HG03066 (cell line): ENCODE data around the gene WWC2.

Experiments
- ATAC-seq: cut with Tn5 transposase; IDR thresholded peaks from one replicate; pipeline ENCODE4 v1.9.1; 2021; ENCODE audit warnings: low read depth; ENCODE audit not compliant: unreplicated experiment

Gene WWC2

DNA sequence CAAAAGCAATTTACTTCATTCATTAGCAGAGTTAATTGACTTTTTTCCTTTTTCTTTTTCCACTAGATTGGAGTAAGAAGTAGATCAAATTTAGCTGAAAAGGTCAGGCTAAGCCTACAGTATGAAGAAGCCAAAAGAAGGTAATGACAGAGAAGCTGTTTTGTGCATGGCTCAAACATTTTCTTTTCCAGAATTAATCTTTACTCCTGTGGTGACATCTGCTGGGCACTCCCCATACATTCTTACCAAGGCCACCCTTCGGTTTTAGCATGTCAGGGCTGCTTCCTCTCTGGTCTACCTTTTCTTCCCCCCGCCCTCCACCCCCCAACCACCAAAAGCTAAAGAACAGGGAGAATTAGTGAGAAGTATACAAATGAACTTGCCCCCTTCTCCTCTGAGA, 150.8 kb downstream of the WWC2 start:
- ATAC-seq = no peak

DNA sequence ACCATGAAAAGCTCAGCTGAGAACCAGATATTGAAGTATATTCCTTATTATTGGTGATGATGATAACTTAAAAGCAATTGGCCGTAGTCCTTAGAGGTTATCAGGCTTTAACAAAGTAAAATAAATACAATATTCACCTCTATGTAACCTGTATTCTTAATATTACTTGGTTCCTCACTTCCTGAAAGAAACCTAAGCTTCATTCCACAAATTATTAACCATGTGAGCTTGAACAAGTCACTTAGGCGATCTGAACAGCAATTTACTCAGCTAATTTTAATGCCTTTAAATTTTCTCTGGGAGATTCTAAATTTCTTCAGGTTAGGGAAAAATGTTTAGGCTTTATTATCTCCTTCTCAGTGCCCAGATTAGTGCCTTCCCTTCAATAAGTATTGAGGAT, 151.8 kb downstream of the WWC2 start:
- ATAC-seq = no peak

DNA sequence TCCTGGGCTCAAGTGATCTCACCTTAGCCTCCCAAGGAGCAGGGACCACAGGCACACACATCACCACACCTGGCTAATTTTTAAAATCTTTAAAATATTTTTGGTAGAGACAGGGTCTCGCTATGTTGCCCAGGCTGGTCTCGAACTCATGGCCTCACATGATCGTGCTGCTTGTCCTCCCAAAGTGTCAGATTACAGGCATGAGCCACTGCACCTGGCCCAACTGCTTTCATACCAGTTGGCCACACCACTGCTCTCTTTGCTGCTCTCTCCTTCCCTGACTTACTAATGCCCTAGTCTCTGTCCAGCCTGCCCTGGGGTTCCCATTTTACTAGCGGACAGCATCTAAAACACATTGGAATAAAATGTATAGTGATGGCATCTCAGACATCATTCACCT, 153.9 kb downstream of the WWC2 start:
- ATAC-seq = no peak

DNA sequence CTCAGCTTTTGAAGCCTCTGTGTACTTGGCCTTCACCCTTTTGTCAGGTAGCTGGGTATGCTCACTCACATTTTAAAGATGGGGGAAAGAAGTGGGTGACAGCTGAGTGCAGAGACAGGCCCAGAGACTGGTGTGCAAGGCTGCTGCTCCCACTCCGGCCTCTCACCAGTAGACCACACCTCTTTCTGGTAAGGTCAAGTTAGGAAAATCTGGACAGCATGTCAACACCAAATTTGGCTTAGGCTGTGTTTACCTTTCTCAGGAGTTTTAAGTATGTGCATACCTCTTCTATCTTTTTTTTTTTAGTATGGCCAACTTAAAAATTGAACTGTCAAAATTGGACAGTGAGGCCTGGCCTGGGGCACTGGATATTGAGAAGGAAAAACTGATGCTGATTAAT, 154.4 kb downstream of the WWC2 start:
- no peak for ATAC-seq

DNA sequence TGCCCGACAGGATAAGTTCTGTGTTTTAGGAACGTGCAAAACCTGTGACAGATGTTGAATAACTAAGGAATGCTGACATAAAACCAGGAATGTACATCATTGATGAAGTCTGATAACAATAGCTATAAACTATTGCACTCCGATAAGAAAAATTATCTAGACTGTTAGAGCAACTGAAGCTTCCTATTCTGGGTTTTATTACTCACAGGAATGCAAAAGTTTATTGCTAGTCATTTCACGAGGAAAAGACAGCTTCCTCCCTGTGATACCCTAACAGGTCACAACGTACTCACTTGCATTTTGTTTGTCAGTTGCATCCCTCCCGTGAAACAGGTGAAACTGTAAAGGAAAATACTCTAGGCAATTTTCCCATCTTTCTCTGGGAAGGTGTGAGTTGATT, 155.1 kb downstream of the WWC2 start:
- ATAC-seq = no peak

DNA sequence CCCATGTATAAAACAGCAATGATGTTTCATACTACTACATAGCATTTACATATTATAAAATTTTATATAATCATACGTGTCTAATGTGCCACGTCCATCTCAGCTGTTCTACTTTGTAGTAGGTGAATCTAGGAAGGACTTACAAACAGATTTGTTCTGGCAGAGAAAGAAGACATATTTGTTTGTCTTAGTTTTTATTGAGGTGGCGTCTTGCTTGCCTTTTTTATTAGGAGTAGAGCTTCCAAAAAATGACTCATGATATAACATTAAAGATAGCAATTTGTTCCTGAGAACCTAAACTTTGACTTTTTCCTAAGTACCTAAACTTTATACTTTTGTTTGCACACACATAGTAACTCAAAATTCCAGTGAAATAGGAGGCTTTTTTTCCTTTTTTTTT, 156.4 kb downstream of the WWC2 start:
- no peak for ATAC-seq

DNA sequence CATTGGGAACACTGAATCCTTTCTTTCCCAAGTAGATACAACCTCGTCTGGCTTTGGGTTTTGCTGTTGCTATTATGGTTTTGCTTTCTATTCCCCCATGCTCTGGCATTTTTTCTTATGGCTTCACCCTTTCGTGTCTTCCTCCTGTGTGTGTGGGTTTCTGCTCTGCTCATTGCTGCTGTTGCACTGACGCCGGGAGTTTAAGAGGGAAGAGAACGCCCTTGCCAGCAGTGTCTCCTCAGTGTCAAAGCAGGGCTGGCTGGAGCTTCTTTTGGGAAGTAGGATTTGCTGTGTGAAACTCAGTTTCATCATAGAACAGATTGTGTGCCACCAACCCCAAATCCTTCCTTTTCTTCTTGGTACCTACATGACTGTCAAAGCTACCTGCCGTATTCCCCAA, 157.3 kb downstream of the WWC2 start:
- ATAC-seq = no peak

DNA sequence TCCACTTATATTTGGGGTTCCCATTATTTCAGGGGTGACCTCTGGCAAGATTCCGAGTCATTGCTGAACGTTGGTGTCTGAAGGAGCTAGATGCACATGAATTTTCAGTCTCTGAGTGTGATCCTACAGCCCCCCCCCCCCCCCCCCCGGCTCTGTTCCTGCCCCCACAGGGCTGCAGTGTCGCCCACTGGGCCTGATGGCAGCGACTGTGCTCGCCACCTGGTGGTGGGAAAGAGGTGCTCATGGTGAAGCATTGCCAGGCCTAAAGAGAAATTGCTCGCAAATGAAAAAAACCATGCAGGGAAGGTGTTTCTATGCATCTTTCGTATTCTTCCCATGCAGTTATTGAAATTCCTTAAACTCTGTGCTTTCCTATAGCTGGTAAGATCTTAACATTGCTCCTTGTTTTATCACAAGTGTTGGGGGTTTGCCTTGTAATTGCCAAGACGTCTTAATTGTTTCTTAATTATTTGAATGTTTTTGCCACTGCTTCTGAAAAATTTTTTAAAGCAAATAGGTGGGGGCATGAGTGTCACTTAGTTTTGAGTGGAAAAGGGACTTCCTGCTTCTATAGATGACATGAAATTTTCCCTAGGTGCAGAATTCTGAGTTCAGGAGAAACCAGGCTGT, 157.8 kb downstream of the WWC2 start:
- no peak for ATAC-seq

DNA sequence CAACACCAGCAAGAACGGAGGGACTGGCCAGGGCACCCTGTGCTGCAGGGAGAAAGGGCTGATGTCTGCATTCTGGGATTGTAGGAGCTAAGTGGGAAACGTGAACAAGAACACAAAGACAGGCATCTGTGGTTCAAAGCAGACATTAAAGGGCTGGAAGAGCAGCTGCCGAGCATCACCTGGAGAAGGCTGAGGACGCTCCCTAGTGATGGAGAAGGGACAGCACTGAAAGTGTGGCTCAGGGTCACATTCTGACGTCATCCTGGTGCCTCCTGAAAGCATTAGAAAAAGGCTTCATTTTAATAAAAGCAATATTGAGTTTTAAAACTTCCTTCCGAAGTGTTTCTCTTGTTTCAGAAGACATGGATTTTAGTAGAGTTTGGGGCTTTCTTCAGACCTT, 158.8 kb downstream of the WWC2 start:
- no peak for ATAC-seq

DNA sequence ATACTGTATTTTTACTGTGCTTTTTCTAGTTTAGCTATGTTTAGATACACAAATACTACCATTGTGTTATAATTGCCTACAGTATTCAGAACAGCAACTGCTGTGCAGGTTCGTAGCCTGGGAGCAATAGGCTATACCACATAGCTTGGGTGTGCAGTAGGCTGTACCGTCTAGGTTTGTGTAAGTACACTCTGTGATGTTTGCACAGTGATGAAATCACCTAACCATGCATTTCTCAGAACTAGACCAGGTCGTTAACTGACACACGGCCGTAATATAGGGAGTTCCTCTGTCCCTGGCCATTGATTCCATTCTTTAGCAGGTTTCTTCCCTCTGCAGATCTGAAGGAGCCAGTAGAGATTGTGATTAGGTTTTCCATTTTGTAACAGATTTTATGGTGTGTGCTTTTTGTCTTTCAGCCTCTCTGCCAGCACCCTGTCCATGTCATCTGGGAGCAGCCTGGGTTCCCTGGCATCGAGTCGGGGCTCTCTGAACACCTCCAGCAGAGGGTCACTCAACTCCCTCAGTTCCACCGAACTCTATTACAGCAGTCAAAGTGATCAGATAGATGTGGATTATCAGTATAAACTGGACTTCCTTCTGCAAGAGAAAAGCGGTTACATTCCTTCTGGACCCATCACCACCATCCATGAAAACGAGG, 161.6 kb downstream of the WWC2 start:
- ATAC-seq = no peak

DNA sequence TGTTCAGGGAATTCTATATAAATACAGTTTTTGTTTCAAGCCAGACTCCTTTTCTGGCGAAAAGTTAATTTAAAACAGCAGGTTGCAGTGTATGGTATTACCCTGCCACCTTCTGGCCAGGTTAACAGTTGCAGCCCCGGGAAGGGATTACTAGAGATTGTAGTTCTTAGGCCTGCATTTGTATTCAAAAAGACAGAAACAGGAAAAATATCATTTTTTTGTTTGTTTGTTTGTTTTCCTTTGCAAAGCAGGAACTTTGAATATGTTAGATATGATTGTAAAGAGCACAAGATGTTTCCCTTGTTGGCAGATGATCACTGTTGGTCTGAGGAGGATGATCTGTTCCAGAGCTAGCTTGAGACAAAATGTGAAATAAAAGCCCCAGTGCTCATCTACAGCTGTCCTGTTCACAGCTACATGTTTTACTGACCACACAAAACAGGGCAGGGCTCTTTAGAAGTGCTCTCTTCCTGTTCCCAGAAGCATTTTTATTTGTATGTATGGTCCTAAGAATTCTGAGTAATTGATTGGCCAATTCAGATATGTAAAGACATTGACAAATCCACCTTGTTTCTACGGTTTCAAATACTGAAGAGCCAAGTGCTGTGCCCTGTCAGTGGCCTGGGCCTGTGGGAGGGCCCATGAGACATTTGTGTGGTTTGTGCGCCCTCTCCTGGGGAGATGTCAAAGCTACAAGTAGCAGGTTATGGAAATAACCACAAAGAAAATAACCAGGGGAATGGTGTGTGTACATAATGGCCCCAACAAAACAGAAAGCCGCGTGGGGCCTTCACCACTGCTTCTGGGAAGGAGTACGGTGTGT, 163.1 kb downstream of the WWC2 start:
- peak; percentile 93 for ATAC-seq

DNA sequence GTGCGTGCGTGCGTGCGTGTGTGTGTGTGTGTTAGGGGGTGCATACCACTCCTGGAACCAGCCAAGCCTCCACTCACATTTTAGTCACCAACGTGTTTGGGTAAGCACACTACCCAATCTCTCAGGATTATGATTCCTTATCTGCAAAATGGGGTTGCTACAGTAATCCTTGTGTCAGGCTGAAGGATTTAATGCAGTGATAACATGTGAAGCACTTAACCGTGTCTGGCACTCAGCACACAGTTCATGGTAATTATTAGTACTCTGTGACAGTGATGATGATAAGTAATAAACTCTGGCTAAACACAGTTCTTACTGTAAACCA, 163.7 kb downstream of the WWC2 start:
- no peak for ATAC-seq

DNA sequence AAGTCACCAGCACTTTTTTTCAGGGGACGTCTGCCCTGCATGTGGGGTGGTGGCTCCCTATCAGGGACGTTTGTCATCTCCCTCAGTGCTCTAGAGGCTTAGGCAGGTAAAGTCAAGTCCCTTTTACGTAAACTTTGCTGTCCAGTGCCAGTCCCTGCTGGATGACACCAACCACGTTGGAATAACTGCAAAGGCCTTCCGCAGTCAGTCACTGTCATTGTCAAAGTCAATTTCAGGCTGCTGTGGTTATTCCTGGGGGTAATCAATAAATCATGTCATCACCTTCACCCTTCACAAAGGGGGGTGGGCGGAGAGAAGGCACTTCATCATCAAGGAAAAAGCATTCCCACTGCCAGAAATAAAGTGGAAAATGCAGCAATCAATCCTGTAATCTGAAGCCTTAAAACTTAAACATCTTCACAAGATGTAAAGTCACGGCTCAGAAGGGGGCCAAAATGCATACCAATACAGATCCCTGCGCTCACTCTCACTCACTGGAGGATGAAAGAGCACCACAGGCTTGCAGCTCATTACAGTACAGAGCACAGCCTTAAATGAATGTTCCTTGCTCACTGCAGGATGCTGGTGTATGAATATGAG, 164.8 kb downstream of the WWC2 start:
- ATAC-seq = no peak

DNA sequence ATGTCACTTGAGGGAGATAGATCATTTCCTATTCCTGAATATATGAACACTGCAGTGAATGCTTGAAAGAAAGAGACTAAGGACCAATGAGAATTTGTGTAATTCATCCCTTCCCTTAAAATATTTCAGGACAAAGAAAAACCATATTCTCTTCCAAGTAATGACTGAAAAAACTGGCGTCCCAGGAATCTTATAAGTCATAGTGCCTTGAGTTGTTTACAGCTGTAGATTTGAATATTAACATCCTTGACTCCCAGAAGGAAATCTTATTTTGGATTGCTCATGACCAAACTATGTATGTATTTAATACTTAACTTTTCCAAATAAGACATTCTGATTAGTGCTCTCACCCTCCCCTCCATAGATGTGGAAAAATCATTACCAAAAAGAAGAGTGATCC, 165.6 kb downstream of the WWC2 start:
- no peak for ATAC-seq

DNA sequence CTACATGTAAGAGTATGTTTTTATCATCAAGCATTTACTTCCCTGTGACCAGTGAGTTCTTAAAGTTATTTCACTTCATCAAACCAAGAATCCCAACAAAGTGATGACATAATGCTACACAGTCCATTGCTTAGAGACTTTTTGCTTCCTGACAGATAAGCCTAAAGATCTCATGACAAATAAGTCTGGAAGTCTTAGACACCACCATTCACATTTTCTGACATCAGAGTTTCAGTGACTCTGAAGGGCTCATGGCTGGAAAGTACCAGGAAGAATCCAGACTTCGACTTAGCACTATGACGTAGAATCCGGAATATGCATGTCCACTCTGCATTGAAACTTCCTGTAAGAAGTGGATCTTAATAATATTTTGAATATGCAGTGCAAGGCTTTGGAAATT, 167.3 kb downstream of the WWC2 start:
- no peak for ATAC-seq

DNA sequence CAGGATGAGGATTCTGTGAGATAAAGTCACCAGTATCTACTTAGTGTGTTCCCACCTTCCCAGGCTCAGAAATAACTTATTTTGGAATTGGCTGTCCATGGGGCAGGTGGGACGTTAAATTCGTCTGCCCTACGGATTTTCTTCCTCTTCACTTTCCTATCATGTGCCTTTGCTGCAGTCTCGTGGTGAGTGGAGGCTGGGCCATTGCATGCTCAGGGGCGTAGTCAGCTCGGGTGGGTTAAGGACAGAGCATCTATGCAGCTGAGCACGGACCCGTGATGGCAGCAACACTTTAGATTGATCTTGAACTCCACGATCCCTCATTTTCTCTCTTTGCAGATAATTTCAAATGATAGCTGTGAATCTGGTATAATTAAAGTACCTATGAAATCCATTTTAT, 169.5 kb downstream of the WWC2 start:
- ATAC-seq = no peak

DNA sequence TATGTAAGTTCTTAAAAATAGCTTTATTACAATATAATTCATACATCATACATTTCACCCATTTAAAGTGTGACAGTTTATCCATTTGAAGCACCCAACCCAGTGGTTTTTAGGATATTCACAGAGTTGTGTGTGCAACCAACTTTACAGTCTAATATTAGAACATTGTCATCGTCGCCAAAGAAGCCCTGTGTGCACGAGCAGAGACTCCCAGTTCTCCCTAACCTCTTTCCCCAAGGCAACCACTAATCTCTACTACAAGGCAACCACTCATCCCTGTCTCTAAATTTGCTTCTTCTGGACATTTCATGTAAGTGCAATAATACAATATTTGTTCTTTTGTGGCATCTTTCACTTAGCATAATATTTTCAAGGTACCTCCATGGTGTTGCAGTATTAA, 173.3 kb downstream of the WWC2 start:
- no peak for ATAC-seq

DNA sequence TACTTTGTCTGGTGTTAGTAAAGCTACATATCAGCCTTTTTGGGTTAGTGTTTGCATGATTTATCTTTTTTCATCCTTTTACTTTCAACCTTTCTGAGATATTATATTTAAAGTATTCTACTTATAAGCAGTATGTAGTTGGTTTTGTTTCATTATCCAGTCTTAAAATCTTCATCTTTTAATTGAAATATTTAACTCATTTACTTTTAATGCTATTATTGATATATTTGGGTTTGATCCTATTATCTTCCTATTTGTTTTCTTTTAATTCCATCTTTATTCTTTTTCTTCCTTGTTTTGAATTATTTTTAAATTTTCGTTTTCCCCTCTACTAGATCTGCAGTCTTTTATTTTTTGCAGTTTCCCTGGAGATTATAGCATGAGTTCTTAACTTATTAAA, 177.0 kb downstream of the WWC2 start:
- ATAC-seq = no peak

DNA sequence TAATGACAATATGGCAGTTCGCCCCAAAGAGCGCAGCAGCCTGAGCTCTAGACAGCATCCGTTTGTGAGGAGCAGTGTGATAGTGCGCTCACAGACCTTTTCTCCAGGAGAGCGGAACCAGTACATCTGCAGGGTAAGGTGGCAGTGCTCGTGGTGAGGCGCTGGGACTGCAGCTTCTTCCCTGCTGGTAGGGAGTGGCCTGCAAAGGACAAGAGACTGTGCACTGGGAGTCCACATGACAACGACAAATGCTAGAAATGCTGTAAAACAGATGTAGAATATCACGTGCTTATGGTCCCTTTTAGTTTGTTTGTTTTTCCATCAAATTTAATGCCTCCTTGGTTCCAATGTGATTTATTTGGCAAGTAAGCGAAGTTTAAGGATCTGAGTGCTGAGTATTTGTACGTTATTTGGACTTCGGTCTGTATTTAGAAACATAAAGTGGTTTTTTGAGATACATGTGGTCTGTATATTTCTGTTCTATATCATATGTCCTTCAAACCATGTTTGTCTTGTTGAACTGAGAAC, 185.3 kb downstream of the WWC2 start:
- ATAC-seq = no peak

DNA sequence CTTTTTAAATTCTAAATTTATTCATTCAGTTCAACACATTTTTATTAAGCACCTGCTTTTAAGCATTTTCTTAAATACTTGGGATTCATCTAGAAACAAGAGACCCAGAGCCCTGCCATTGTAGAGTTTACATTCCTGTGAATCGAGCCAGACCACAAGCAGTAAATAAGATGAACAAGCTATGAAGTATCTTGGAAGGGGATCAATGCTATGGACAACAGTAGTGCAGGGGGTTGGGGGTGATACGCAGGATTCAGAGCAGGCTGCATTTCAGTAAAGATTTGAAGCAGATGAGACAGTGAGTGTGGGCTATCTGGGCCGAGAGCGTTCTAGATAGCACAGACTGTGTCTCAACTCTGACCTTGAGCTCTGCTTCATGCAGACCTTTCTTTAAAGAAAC, 185.9 kb downstream of the WWC2 start:
- no peak for ATAC-seq

DNA sequence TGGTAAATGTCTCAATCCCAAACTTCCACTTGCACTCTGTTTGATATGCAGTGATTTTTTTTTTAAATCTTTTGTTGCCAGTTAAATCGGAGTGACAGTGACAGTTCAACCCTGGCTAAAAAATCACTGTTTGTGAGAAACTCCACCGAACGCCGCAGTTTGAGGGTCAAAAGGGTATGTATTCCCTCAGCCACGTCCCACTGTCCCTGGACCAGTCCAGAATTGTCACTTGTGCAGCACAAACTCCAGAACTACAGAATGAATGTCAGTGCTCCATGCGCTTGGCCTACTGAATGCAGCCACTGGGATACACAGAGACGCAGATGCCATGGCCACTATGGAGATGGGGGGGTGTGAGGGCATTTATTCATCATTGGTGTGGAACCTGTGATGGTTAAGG, 186.8 kb downstream of the WWC2 start:
- no peak for ATAC-seq
